BJ (cell line): ENCODE data around the gene PKP3. TPM values are rescaled to one million over a fixed set of nuclear protein-coding genes. Genes with fewer than 3 reads are reported as not detected.
A peak's percentile ranks its signal among the peaks of the same experiment; 100 is the strongest.

Experiments used
- CTCF ChIA-PET: fragments of 350-600 bp; formaldehyde crosslinking; extraction: SDS; loops from one replicate; lab custom pipeline; 2021; ENCODE audit warnings: antibody characterized with exemption, inconsistent platforms; lab: Yijun Ruan, JAX
- POLR2A ChIA-PET: fragments of 300-600 bp; sonication (Branson Sonifier 250); formaldehyde crosslinking; extraction: SDS; loops from one replicate; lab custom pipeline; 2021; ENCODE audit warnings: antibody characterized with exemption; lab: Charles Lee
- DNase-seq: peaks from one replicate; pipeline ENCODE4 v3.0.0-alpha.2; 2011; ENCODE audit warnings: low read depth
- H3K27me3 ChIP-seq: 2 replicates; pipeline ENCODE4 v1.6.0; 2011; ENCODE audit warnings: low read length; ENCODE audit not compliant: control insufficient read depth, insufficient read depth
- H3K36me3 ChIP-seq: 2 replicates; pipeline ENCODE4 v1.5.1; 2011; ENCODE audit warnings: low read length; ENCODE audit not compliant: control insufficient read depth, insufficient read depth
- H3K4me3 ChIP-seq: 2 replicates; pipeline ENCODE4 v1.5.1; 2011; ENCODE audit warnings: low read depth, mild to moderate bottlenecking, control low read depth, low read length
- polyA plus RNA-seq: library from polyadenylated mRNA; depleted of rRNA; stranded (reverse); fragments of >200 nt; gene quantifications from 2 replicates; pipeline ENCODE4 v1.2.3, GENCODE V29; 2011
- TF ChIP-seq, protein P1 (sequence below): IDR thresholded peaks from 2 replicates; pipeline ENCODE4 v1.5.1; 2011; ENCODE audit warnings: low read depth, mild to moderate bottlenecking, control low read depth, inconsistent platforms, low read length, moderate library complexity; ENCODE audit not compliant: insufficient read depth

PKP3 gene
- polyA plus RNA-seq, 1 experiment = 0.86 TPM

DNA sequence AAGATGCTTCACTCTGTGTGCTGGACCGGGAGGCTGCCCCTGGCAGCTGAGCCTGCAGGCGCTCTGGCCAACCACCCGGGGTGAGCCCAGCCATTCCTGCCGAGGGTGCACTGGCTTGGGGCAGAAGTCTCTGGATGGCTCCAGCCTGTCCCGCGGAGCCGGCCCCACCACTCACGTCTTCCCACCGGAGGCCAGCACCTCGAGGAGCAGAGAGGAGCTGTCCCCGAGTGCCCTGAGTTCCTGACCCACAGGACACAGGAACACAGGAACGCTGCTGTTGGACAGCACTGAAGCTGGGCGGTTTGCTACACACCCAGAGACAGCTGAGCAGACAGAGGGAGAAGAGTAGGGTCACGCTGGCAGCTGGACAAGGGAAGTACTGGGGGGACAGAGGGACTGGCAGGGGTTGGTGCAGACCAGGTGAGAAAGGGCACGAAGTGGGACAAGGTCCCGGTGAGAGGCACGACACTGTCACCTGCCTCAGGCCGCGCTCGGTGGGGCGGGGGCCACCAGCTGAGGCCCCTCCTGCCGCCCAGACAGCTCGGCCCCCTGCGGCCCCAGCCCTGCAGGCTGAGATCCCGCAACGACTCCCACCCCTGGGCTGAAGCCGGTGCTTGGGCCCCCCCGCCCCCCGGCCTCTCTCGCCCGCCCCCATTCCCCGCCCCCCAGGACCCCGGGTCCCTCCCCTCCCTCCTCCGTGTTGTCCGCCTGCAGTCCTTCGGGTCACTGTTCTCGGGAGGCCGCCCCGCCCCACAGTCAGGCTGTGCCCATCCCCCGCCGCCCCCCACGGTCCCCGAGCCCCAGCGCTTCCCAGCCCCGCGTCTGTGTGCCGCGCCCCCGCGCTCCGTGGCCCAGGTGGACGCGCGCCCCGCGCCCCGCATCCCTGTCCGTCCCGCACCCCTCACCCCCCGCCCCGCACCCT lies 25.3 kb upstream of the PKP3 start:
- Histone ChIP-seq H3K36me3 (0 out of 2 replicates have a peak, but pooled peaks cover 2% of the 10 kb centered on the region), H3K27me3 (peaks cover 30% of the 10 kb centered on the region), H3K4me3 (peak overlapping the region; percentile 35)
- TF ChIP-seq, protein P1, sequence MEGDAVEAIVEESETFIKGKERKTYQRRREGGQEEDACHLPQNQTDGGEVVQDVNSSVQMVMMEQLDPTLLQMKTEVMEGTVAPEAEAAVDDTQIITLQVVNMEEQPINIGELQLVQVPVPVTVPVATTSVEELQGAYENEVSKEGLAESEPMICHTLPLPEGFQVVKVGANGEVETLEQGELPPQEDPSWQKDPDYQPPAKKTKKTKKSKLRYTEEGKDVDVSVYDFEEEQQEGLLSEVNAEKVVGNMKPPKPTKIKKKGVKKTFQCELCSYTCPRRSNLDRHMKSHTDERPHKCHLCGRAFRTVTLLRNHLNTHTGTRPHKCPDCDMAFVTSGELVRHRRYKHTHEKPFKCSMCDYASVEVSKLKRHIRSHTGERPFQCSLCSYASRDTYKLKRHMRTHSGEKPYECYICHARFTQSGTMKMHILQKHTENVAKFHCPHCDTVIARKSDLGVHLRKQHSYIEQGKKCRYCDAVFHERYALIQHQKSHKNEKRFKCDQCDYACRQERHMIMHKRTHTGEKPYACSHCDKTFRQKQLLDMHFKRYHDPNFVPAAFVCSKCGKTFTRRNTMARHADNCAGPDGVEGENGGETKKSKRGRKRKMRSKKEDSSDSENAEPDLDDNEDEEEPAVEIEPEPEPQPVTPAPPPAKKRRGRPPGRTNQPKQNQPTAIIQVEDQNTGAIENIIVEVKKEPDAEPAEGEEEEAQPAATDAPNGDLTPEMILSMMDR = no peak
- ChIA-PET POLR2A (interaction anchor here (0.9 kb wide), 1 partner anchor 60 kb away, joined by 3 read pairs; no protein-coding TSS in a partner anchor), CTCF (interaction anchor here (0.8 to 3.3 kb wide), 9 partner anchors 19 to 127 kb away, joined by 3 to 10 read pairs (median 5); no protein-coding TSS in a partner anchor)
- DNase-seq = no peak

DNA sequence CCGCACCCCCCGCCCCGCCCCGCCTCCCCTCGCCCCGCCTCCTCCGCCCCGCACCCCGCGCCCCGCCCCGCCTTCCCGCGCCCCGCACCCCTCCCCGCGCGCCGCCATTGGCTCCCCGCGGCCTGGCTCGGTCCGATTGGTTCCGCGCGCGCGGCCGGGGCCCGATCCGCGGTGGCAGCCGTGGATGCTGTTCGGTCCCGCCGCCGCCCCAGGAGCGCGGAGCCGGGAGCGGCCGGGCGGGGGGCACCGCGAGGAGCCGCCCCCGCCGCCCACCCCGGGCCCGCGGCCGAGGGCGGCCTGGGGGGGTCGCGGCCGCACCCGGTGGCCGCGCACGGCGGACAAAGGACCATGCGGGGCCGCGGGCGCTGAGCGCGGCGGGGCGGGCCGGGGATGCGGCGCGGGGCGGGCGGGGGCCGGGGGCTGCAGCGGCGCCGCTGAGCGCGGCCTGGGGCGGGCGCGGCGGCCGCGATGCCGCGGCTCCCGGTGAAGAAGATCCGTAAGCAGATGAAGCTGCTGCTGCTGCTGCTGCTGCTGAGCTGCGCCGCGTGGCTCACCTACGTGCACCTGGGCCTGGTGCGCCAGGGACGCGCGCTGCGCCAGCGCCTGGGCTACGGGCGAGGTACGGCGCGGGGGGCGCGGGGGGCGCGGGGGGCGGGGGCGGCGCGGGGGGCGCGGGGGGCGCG lies 24.5 kb upstream of the PKP3 start, which contains the start of gene B4GALNT4:
B4GALNT4 (plus strand) TSS at position 164 of the 683 bp plus-strand sequence; CDS start at position 469, 305 bp downstream.
- 0 out of 2 replicates have a peak, but pooled peaks cover 2% of the 10 kb centered on the region for H3K36me3 ChIP-seq
- TF ChIP-seq, protein P1 = no peak
- no peak for DNase-seq
- ChIA-PET CTCF (interaction anchor here (1.5 to 3.3 kb wide), 4 partner anchors 18 to 119 kb away, joined by 3 to 10 read pairs (median 8); no protein-coding TSS in a partner anchor), POLR2A (interaction anchor here (0.9 kb wide), 1 partner anchor 61 kb away, joined by 3 read pairs; no protein-coding TSS in a partner anchor)
- peak within 1 kb of the TSS; percentile 39 for H3K4me3 ChIP-seq
- H3K27me3 ChIP-seq = peaks cover 26% of the 10 kb centered on the region

DNA sequence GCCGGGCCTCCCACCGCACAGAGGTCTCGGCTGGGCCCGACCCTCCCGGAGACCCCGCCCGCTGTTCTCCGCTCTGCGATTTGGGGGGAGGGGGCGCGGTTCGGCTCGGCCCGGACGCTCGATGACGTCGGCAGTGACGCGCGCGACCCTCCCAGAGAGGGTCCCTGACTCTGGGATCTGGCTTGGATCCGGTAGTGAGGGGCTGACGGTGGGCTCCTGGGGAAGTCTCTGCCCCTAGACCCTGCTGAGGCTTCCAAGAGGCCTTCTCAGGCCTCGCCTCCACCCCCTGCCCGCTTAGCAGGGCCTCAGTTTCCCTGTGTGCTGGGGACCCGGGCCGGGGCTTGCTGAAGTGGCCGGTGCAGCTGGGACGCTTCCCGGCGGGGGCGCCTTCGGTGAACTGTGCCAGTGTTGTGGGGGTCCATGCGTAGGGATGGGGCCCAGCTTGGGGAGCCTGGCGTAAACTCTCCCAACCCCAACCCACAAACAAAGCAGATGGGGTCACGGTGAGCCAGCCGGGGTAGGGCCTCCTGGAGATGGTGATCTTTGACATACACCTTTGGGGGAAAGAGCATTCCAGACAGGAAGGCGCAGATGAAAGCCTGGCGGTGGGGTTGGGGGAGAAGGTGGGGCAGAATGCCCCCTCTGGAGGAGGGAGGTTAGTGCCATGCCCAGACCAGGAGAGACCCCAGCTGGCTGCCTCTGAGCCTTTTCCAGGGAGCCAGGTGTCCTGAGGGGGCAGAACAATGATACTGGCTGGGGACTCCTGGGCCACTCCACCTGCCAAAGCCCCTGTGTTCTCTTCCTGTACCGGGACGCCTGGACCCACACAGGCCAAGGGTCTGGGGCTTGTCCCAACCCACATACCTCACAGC lies 23.7 kb upstream of the PKP3 start:
- Histone ChIP-seq H3K27me3 (peaks cover 24% of the 10 kb centered on the region), H3K4me3 (peak overlapping the region; percentile 39), H3K36me3 (0 out of 2 replicates have a peak, but pooled peaks cover 2% of the 10 kb centered on the region)
- CTCF ChIA-PET = interaction anchor here (0.9 to 3.3 kb wide), 3 partner anchors 26 to 168 kb away, joined by 3 to 10 read pairs (median 4); no protein-coding TSS in a partner anchor
- TF ChIP-seq, protein P1 = no peak
- no peak for DNase-seq
- POLR2A ChIA-PET = no interaction called here

DNA sequence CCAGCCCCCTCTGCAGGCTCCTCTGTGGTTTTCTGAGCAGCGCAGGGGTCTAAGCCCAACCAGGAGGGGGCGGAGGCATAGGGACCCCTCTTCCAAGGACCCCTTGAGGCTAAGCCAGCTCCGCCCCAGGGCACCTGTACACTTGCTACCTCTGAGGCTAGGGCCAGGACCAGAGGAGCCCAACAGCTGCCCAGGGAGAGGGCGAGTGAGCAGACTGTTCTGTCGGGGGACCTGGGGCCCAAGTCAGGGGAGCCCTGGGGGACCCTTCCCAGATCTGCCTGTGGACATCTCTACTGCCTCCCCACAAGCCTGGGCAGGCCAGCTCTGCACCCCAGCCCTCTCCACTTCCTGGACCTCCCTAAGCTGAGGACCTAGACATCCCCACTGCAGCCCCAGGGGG lies 23.0 kb upstream of the PKP3 start:
- TF ChIP-seq, protein P1 = no peak
- no peak overlapping the region for H3K4me3 ChIP-seq
- ChIA-PET POLR2A (no interaction called here), CTCF (interaction anchor here (0.9 to 1.2 kb wide), 3 partner anchors 72 to 169 kb away, joined by 3 to 4 read pairs (median 3); partner anchors contain the start of gene IFITM5)
- H3K27me3 ChIP-seq = peaks cover 21% of the 10 kb centered on the region
- 0 out of 2 replicates have a peak, but pooled peaks cover 2% of the 10 kb centered on the region for H3K36me3 ChIP-seq
- DNase-seq = no peak
